Mesothelial cell of epicardium (in vitro differentiated cells): Measurements from ENCODE around the gene STX8. TPM values are rescaled to one million over a fixed set of nuclear protein-coding genes. Genes with fewer than 3 reads are reported as not detected.

Experiments used
- DNase-seq, 2 experiments: peaks; one replicate each; pipeline ENCODE4 v3.0.0; 2021; ENCODE audit warnings: low spot score in 2 of 2; ENCODE audit not compliant: unreplicated experiment in 2 of 2
- H3K27ac Mint-ChIP-seq: 2 replicates; pipeline ENCODE4 v1.8.0; 2021; ENCODE audit warnings: mixed read lengths
- H3K27me3 Mint-ChIP-seq: 2 replicates; pipeline ENCODE4 v1.8.0; 2021; ENCODE audit warnings: low read depth, mixed read lengths
- H3K36me3 Mint-ChIP-seq: 2 replicates; pipeline ENCODE4 v1.8.0; 2021; ENCODE audit warnings: mixed read lengths
- H3K4me1 Mint-ChIP-seq: 2 replicates; pipeline ENCODE4 v1.8.0; 2021; ENCODE audit warnings: mixed read lengths
- H3K4me3 Mint-ChIP-seq: 2 replicates; pipeline ENCODE4 v1.8.0; 2021; ENCODE audit warnings: mild to moderate bottlenecking, moderate library complexity, mixed read lengths
- H3K9me3 Mint-ChIP-seq: 2 replicates; pipeline ENCODE4 v1.8.0; 2021; ENCODE audit warnings: mixed read lengths
- CTCF ChIP-seq: fragments of 200-600 bp; sonication (generic); IDR thresholded peaks from one replicate; pipeline ENCODE4 v1.5.0; 2021; ENCODE audit warnings: antibody characterized with exemption; ENCODE audit not compliant: unreplicated experiment
- total RNA-seq: library from RNA; stranded (reverse); gene quantifications from 3 replicates; pipeline ENCODE4 v1.2.1, GENCODE V29; 2021

The STX8 gene
- total RNA-seq, 1 donor from 2014 or later = 53.3 TPM

- no peaks in the 10 kb centered on the region for H3K9me3 Mint-ChIP-seq
- no peaks in the 10 kb centered on the region for H3K36me3 Mint-ChIP-seq
- TF ChIP-seq CTCF = no peak
- H3K27ac Mint-ChIP-seq = no peak overlapping the region
- H3K27me3 Mint-ChIP-seq = no peaks in the 10 kb centered on the region
- no peak for DNase-seq
- no peak overlapping the region for H3K4me3 Mint-ChIP-seq
- H3K4me1 Mint-ChIP-seq = peaks cover 7% of the 10 kb centered on the region
These were observed 343.5 kb downstream of the STX8 start for GRCh38 chr17:9232155-9232475.

GRCh38 chr17:9231449-9232154 is 344.0 kb downstream of the STX8 start:
- Mint-ChIP-seq H3K36me3 (no peaks in the 10 kb centered on the region), H3K27me3 (no peaks in the 10 kb centered on the region), H3K9me3 (no peaks in the 10 kb centered on the region), H3K4me1 (peaks cover 7% of the 10 kb centered on the region), H3K4me3 (no peak overlapping the region), H3K27ac (no peak overlapping the region)
- TF ChIP-seq CTCF = no peak
- DNase-seq = no peak

GRCh38 chr17:9230861-9231260 is 344.8 kb downstream of the STX8 start:
- Mint-ChIP-seq H3K9me3 (no peaks in the 10 kb centered on the region), H3K4me3 (no peak overlapping the region), H3K27me3 (no peaks in the 10 kb centered on the region), H3K4me1 (peaks cover 7% of the 10 kb centered on the region), H3K27ac (no peak overlapping the region), H3K36me3 (no peaks in the 10 kb centered on the region)
- DNase-seq = no peak
- TF ChIP-seq CTCF = no peak

GRCh38 chr17:9230346-9230745 is 345.3 kb downstream of the STX8 start:
- H3K36me3 Mint-ChIP-seq = no peaks in the 10 kb centered on the region
- no peak overlapping the region for H3K27ac Mint-ChIP-seq
- H3K4me3 Mint-ChIP-seq = no peak overlapping the region
- TF ChIP-seq CTCF = no peak
- H3K4me1 Mint-ChIP-seq = peaks cover 7% of the 10 kb centered on the region
- H3K27me3 Mint-ChIP-seq = peaks cover 1% of the 10 kb centered on the region
- DNase-seq = no peak
- no peaks in the 10 kb centered on the region for H3K9me3 Mint-ChIP-seq

- H3K27me3 Mint-ChIP-seq = peaks cover 4% of the 10 kb centered on the region
- no peaks in the 10 kb centered on the region for H3K36me3 Mint-ChIP-seq
- H3K27ac Mint-ChIP-seq = no peak overlapping the region
- peaks cover 7% of the 10 kb centered on the region for H3K4me1 Mint-ChIP-seq
- no peak overlapping the region for H3K4me3 Mint-ChIP-seq
- DNase-seq = no peak
- no peaks in the 10 kb centered on the region for H3K9me3 Mint-ChIP-seq
- TF ChIP-seq CTCF = no peak
These were observed 345.8 kb downstream of the STX8 start for GRCh38 chr17:9229826-9230201.
